GM06990 (cell line): ENCODE results near the gene PYGM.
"Not testable (repeated sequence)": the region's sequence is repeated elsewhere in the genome, so short reads cannot be mapped to it uniquely, and the experiment has no call there.

Experiments used
- DNase-seq: peaks from one replicate; pipeline ENCODE4 v3.0.0-alpha.2; 2011; ENCODE audit not compliant: insufficient read length; ENCODE audit errors: extremely low read depth
- H3K27me3 ChIP-seq: replicated peaks from 2 replicates; pipeline ENCODE4 v1.6.0; 2011; ENCODE audit warnings: low read length; ENCODE audit not compliant: control insufficient read depth, insufficient read depth
- H3K36me3 ChIP-seq: 2 replicates; pipeline ENCODE4 v1.5.1; 2011; ENCODE audit warnings: low read length; ENCODE audit not compliant: control insufficient read depth, insufficient read depth
- H3K4me3 ChIP-seq: replicated peaks from 2 replicates; pipeline ENCODE4 v1.5.1; 2011; ENCODE audit warnings: low read depth, mild to moderate bottlenecking, control low read depth, low read length
- TF ChIP-seq, protein P1 (sequence below): IDR thresholded peaks from 2 replicates; pipeline ENCODE4 v1.5.1; 2011; ENCODE audit warnings: low read length, control low read depth, mild to moderate bottlenecking, inconsistent platforms; ENCODE audit not compliant: insufficient read depth, poor library complexity, severe bottlenecking

The PYGM gene

DNA sequence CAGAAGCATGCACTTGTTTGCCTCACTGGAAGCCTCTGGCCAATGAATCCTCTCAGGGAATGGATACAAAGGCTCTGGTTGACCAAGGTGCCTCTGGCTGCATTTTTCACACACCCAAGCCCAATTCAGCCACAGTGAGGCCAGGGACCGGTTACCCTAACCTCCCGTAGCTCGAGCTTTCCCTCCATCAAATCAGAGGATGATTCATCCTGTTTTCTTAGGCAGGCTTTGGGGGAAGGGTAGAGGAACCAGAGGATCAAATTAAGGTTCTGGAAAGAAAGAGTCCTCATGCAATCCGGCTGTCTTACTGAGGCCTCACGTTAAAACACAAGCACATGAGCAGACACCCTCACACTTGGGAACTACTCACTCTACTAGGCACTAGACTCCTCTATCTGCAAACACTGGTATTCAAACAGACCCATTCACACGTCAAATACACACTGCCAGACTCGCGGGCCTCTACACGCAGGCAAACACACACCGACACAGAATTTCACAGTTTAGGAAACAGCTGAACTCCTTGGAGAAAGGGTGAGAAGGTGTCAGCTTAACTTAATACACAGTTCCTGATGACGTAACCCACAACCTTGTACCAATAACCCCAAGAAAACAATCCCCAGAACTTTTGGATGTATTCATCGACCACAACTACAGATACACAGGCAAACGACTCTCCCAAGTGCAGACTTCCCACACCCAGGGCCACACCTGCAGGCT, 49.2 kb downstream of the PYGM start:
- H3K36me3 ChIP-seq = no peaks in the 10 kb centered on the region
- H3K4me3 ChIP-seq = no peak overlapping the region
- DNase-seq = no peak
- no peaks in the 10 kb centered on the region; the same call in none of the 2 replicates for H3K27me3 ChIP-seq
- TF ChIP-seq, protein P1, sequence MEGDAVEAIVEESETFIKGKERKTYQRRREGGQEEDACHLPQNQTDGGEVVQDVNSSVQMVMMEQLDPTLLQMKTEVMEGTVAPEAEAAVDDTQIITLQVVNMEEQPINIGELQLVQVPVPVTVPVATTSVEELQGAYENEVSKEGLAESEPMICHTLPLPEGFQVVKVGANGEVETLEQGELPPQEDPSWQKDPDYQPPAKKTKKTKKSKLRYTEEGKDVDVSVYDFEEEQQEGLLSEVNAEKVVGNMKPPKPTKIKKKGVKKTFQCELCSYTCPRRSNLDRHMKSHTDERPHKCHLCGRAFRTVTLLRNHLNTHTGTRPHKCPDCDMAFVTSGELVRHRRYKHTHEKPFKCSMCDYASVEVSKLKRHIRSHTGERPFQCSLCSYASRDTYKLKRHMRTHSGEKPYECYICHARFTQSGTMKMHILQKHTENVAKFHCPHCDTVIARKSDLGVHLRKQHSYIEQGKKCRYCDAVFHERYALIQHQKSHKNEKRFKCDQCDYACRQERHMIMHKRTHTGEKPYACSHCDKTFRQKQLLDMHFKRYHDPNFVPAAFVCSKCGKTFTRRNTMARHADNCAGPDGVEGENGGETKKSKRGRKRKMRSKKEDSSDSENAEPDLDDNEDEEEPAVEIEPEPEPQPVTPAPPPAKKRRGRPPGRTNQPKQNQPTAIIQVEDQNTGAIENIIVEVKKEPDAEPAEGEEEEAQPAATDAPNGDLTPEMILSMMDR = no peak

DNA sequence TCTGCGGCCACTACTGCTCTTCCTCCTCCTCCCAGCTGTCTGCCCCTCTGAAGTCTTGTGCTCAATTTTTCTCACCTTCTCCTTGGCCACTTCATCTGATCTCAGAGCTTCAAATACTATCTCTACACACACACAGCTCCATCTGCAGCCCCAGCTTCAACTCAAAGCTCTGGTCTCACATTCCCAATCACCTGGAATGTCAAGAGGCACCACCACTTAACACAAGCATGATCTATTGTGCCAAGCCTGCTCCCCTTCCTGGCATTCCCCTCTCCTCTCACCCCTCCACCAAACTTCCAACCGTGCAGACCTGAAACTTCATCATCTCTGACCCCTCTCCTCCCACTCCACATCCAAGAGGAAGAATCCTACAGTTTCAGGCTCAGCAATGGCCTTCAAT, 54.3 kb downstream of the PYGM start:
- DNase-seq = no peak
- TF ChIP-seq, protein P1 = no peak
- no peak overlapping the region for H3K4me3 ChIP-seq
- H3K27me3 ChIP-seq = no peaks in the 10 kb centered on the region; the same call in none of the 2 replicates
- H3K36me3 ChIP-seq = no peaks in the 10 kb centered on the region

DNA sequence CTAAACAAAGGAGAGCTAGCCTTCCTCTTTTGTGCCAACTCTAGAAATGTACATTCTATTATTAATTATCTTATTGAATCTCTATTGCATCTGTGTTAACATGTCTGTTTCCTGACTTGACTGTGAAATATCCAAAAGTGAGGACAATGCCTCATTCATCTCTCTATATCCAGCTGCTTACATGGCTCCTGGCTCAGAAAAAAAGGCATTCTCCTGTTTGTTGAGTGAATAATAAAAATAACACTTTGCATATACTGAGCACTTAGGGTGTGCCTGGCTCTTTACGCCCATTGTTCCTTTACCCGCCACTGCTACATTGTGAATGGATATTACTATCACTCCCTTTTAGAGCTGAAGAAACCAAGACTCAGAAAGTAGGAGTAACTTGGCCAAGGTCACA, 56.7 kb downstream of the PYGM start:
- Histone ChIP-seq H3K4me3 (no peak overlapping the region), H3K27me3 (no peaks in the 10 kb centered on the region; the same call in 1 of the 2 replicates), H3K36me3 (no peaks in the 10 kb centered on the region)
- DNase-seq = no peak
- TF ChIP-seq, protein P1 = no peak

DNA sequence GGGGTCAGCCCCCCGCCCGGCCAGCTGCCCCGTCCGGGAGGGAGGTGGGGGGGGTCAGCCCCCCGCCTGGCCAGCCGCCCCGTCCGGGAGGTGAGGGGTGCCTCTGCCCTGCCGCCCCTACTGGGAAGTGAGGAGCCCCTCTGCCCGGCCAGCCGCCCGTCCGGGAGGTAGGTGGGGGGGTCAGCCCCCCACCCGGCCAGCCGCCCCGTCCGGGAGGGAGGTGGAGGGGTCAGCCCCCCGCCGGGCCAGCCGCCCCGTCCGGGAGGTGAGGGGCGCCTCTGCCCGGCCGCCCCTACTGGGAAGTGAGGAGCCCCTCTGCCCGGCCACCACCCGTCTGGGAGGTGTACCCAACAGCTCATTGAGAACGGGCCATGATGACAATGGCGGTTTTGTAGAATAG, 57.8 kb downstream of the PYGM start:
- not testable (repeated sequence) for DNase-seq, H3K27me3 ChIP-seq, H3K4me3 ChIP-seq, H3K36me3 ChIP-seq

DNA sequence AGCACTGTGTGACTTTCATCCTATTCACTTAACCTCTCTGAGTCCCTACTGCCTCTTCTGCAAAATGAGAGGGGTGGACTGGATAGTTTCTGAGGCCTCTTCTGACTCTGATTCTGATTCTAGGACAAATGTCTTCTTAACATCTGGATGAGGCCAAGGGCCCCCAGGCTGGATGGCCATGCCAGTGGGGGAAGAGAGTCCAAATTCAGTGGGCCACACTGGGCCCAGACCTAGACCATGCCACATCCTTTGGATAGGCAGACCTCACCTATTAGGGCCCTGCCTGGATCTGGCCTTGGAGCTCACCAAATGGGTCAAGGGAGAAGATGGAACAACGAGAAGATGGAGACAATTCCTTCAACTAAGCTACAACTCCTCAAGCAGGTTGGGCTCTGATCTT, 61.3 kb downstream of the PYGM start:
- DNase-seq = no peak
- H3K36me3 ChIP-seq = no peaks in the 10 kb centered on the region
- H3K4me3 ChIP-seq = no peak overlapping the region
- TF ChIP-seq, protein P1 = no peak
- no peaks in the 10 kb centered on the region; the same call in none of the 2 replicates for H3K27me3 ChIP-seq

DNA sequence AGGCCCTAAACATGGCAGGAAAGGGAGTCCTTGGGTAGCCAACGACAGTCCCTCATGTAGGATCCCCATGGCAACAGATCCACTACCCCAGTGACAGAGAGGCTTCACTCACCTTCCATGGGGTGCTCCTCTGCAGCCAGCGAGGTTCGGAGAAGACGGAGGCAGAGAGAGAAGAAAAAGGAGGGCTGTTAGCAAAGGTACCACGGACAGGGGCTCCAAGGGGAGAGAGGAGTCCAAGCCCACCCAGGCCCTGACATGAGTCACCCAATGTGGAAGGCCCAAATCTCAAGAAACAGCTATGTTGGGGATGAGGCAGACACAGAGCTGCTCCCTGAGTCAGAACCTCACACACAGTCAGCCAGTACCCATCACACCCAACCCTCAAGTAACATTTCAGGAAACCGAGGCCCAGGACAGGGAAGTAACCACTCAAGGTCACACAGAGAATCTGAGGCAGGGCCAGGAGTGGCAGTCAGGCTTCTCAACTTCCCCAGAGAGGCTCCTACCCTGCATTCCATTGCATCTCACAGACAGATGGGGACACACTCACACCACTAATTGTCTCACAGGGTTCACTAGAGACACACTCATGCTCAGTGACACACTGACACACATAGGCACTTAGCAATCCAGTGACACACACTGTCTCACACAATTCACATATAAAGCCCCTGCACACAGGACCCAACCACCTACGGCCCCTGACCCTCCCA, 62.0 kb downstream of the PYGM start:
- no peak overlapping the region for H3K4me3 ChIP-seq
- no peaks in the 10 kb centered on the region for H3K36me3 ChIP-seq
- no peak for DNase-seq
- TF ChIP-seq, protein P1 = no peak
- no peaks in the 10 kb centered on the region; the same call in none of the 2 replicates for H3K27me3 ChIP-seq
